H1 (cell line): ENCODE data around the gene CCDC88C. TPM values are rescaled to one million over a fixed set of nuclear protein-coding genes. Genes with fewer than 3 reads are reported as not detected.
A peak's percentile ranks its signal among the peaks of the same experiment; 100 is the strongest.

Experiments
- CTCF ChIA-PET: fragments of 300-600 bp; sonication (Branson Sonifier 250); formaldehyde crosslinking; loops from one replicate; lab custom pipeline; 2021; ENCODE audit not compliant: partially characterized antibody; lab: Charles Lee
- POLR2A ChIA-PET: fragments of 300-600 bp; sonication (Branson Sonifier 250); formaldehyde crosslinking; loops from one replicate; lab custom pipeline; 2021; ENCODE audit warnings: inconsistent platforms; ENCODE audit not compliant: partially characterized antibody; lab: Charles Lee
- DNase-seq, 2 experiments: peaks; one replicate each; pipeline versions ENCODE4 v3.0.0 to v3.0.0-alpha.2; 2010 to 2022; ENCODE audit warnings: low spot score in 2 of 2, low read depth in 1 of 2, mixed read lengths in 1 of 2
- FAIRE-seq: peaks from 2 replicates; lab custom pipeline; 2011; peaks lifted over from hg19 to GRCh38; lab: Jason Lieb, UNC
- H2AFZ ChIP-seq: 2 replicates; pipeline ENCODE4 v1.8.1; 2012; ENCODE audit warnings: low read length, inconsistent platforms
- H2AK5ac ChIP-seq: 2 replicates; pipeline ENCODE4 v1.6.1; 2013; ENCODE audit warnings: low read depth, low read length
- H2BK120ac ChIP-seq: replicated peaks from 2 replicates; pipeline ENCODE3; 2013; ENCODE audit warnings: low read depth, low read length, inconsistent platforms
- H2BK12ac ChIP-seq: 2 replicates; pipeline ENCODE4 v1.6.1; 2013; ENCODE audit warnings: low read depth, low read length
- H2BK15ac ChIP-seq: 2 replicates; pipeline ENCODE4 v1.6.1; 2013; ENCODE audit warnings: low read length
- H2BK20ac ChIP-seq: 2 replicates; pipeline ENCODE4 v1.6.1; 2013; ENCODE audit warnings: low read length
- H2BK5ac ChIP-seq: 2 replicates; pipeline ENCODE4 v1.6.1; 2013; ENCODE audit warnings: low read depth, low read length
- H3K14ac ChIP-seq: 2 replicates; pipeline ENCODE4 v1.6.1; 2013; ENCODE audit warnings: inconsistent platforms; ENCODE audit not compliant: insufficient read length
- H3K18ac ChIP-seq: 2 replicates; pipeline ENCODE4 v1.6.1; 2013; ENCODE audit warnings: low read length; ENCODE audit errors: extremely low read depth
- H3K23ac ChIP-seq: 2 replicates; pipeline ENCODE4 v1.6.1; 2013; ENCODE audit warnings: inconsistent platforms; ENCODE audit not compliant: insufficient read length
- H3K23me2 ChIP-seq: 2 replicates; pipeline ENCODE4 v1.6.1; 2013; ENCODE audit warnings: low read depth, low read length
- H3K27ac ChIP-seq: 2 replicates; pipeline ENCODE4 v1.6.1; 2011; ENCODE audit warnings: low read depth, low read length, inconsistent platforms
- H3K27me3 ChIP-seq, 4 experiments: replicated peaks in 1 of 4; 1 replicate in 1 of 4; 2 replicates in 3 of 4; pipeline versions ENCODE4 v1.6.1 to v1.8.1; 2011 to 2013; ENCODE audit warnings: low read length in 3 of 4, mild to moderate bottlenecking in 3 of 4, inconsistent platforms in 2 of 4, mixed read lengths in 2 of 4, moderate library complexity in 1 of 4; ENCODE audit not compliant: control insufficient read depth in 3 of 4, insufficient read depth in 3 of 4; ENCODE audit errors: extremely low read depth in 1 of 4
- H3K36me3 ChIP-seq, 4 experiments: 2 replicates each; pipeline versions ENCODE4 v1.6.1 to v1.8.1; 2011 to 2013; ENCODE audit warnings: mild to moderate bottlenecking in 4 of 4, low read length in 3 of 4, moderate library complexity in 2 of 4, control low read depth in 1 of 4, inconsistent platforms in 1 of 4; ENCODE audit not compliant: insufficient read depth in 4 of 4, control insufficient read depth in 2 of 4
- H3K4ac ChIP-seq: replicated peaks from 2 replicates; pipeline ENCODE3; 2013; ENCODE audit warnings: low read length, low read depth, mixed read lengths, inconsistent platforms; ENCODE audit not compliant: insufficient read length
- H3K4me1 ChIP-seq, 4 experiments: replicated peaks in 1 of 4; 1 replicate in 1 of 4; 2 replicates in 3 of 4; pipeline versions ENCODE4 v1.6.1 to v1.8.1; 2011 to 2013; ENCODE audit warnings: low read length in 3 of 4, inconsistent platforms in 2 of 4, mixed read lengths in 1 of 4; ENCODE audit not compliant: insufficient read depth in 4 of 4, control insufficient read depth in 3 of 4
- H3K4me2 ChIP-seq, 2 experiments: 2 replicates each; pipeline versions ENCODE4 v1.6.1 to v1.8.1; 2011 to 2013; ENCODE audit warnings: low read depth in 2 of 2, low read length in 2 of 2, control low read depth in 1 of 2, inconsistent platforms in 1 of 2, mild to moderate bottlenecking in 1 of 2; ENCODE audit not compliant: insufficient read depth in 1 of 2
- H3K4me3 ChIP-seq, 4 experiments: fragments of 200-600, 300-600 bp in 1 of 4; sonication (generic), shearing (Covaris generic), sonication (Bioruptor Twin) in 1 of 4; 2 replicates each; pipeline versions ENCODE4 v1.5.1 to v1.8.1; 2011 to 2016; ENCODE audit warnings: low read length in 4 of 4, low read depth in 3 of 4, control low read depth in 2 of 4, inconsistent platforms in 2 of 4, mild to moderate bottlenecking in 2 of 4, mixed read lengths in 1 of 4, moderate library complexity in 1 of 4; ENCODE audit not compliant: insufficient read depth in 2 of 4; ENCODE audit errors: extremely low read depth in 1 of 4
- H3K56ac ChIP-seq: replicated peaks from 2 replicates; pipeline ENCODE3; 2013; ENCODE audit warnings: low read depth, mild to moderate bottlenecking, mixed read lengths, low read length, inconsistent platforms; ENCODE audit not compliant: insufficient read length
- H3K79me1 ChIP-seq: 2 replicates; pipeline ENCODE4 v1.6.1; 2013; ENCODE audit warnings: low read depth, low read length, control low read depth
- H3K79me2 ChIP-seq, 2 experiments: 2 replicates each; pipeline versions ENCODE4 v1.6.1 to v1.8.1; 2012 to 2013; ENCODE audit warnings: low read length in 2 of 2, mild to moderate bottlenecking in 2 of 2, inconsistent platforms in 1 of 2; ENCODE audit not compliant: insufficient read depth in 2 of 2, control insufficient read depth in 1 of 2
- H3K9ac ChIP-seq, 4 experiments: replicated peaks in 1 of 4; 1 replicate in 1 of 4; 2 replicates in 3 of 4; pipeline versions ENCODE4 v1.6.1 to v1.8.1; 2011 to 2013; ENCODE audit warnings: low read depth in 3 of 4, low read length in 3 of 4, control low read depth in 2 of 4, mild to moderate bottlenecking in 2 of 4, moderate library complexity in 2 of 4, inconsistent platforms in 1 of 4; ENCODE audit errors: extremely low read depth in 1 of 4
- H3K9me3 ChIP-seq, 2 experiments: 2 replicates each; pipeline versions ENCODE4 v1.6.1 to v1.8.1; 2012 to 2013; ENCODE audit warnings: mild to moderate bottlenecking in 2 of 2, moderate library complexity in 2 of 2, control low read depth in 1 of 2, inconsistent platforms in 1 of 2, low read depth in 1 of 2, low read length in 1 of 2, mixed read lengths in 1 of 2; ENCODE audit not compliant: insufficient read depth in 2 of 2
- H4K20me1 ChIP-seq, 2 experiments: replicated peaks in 1 of 2; 2 replicates each; pipeline versions ENCODE3 to v1.8.1; 2011 to 2013; ENCODE audit warnings: inconsistent platforms in 2 of 2, low read length in 2 of 2, mild to moderate bottlenecking in 1 of 2; ENCODE audit not compliant: insufficient read depth in 2 of 2, control insufficient read depth in 1 of 2
- H4K5ac ChIP-seq: 2 replicates; pipeline ENCODE4 v1.6.1; 2013; ENCODE audit warnings: low read length, low read depth, mixed read lengths, inconsistent platforms; ENCODE audit not compliant: insufficient read length
- H4K8ac ChIP-seq: 2 replicates; pipeline ENCODE4 v1.8.0; 2013; ENCODE audit warnings: mild to moderate bottlenecking, moderate library complexity, low read length, inconsistent platforms; ENCODE audit not compliant: insufficient read depth; ENCODE audit errors: extremely low read depth
- H4K91ac ChIP-seq: replicated peaks from 2 replicates; pipeline ENCODE3; 2013; ENCODE audit warnings: low read length, mixed read lengths, inconsistent platforms; ENCODE audit not compliant: insufficient read length
- ASH2L ChIP-seq: fragments of 200-600, 300-600 bp; sonication (generic); IDR thresholded peaks from one replicate; pipeline ENCODE4 v1.7.1; 2017; ENCODE audit warnings: low read length
- CEBPB ChIP-seq: IDR thresholded peaks from 2 replicates; pipeline ENCODE4 v1.6.1; 2012; ENCODE audit warnings: low read depth, low read length
- CHD1 ChIP-seq: IDR thresholded peaks from 2 replicates; pipeline ENCODE4 v1.6.1; 2012; ENCODE audit warnings: low read depth, low read length, improper control_type of control experiment
- EGR1 ChIP-seq: IDR thresholded peaks from 2 replicates; pipeline ENCODE4 v1.6.1; 2011; ENCODE audit warnings: low read depth, low read length, borderline replicate concordance
- EP300 ChIP-seq, 2 experiments: IDR thresholded peaks; 1 replicate in 1 of 2; 2 replicates in 1 of 2; pipeline ENCODE4 v1.6.1; 2011 to 2012; ENCODE audit warnings: low read depth in 2 of 2, low read length in 2 of 2, mild to moderate bottlenecking in 2 of 2, borderline replicate concordance in 1 of 2, inconsistent platforms in 1 of 2, moderate library complexity in 1 of 2
- JUN ChIP-seq: IDR thresholded peaks from 2 replicates; pipeline ENCODE4 v1.6.1; 2011; ENCODE audit warnings: low read depth, mild to moderate bottlenecking, improper control_type of control experiment, low read length
- NRF1 ChIP-seq: IDR thresholded peaks from 2 replicates; pipeline ENCODE4 v1.6.1; 2011; ENCODE audit warnings: mild to moderate bottlenecking, low read depth, low read length, improper control_type of control experiment
- POLR2AphosphoS5 ChIP-seq: IDR thresholded peaks from 2 replicates; pipeline ENCODE4 v1.6.1; 2011; ENCODE audit warnings: low read depth, low read length
- SAP30 ChIP-seq: fragments of 300-600 bp; sonication (generic); IDR thresholded peaks from 2 replicates; pipeline ENCODE4 v1.7.1; 2012; ENCODE audit warnings: low read length, moderate library complexity, mild to moderate bottlenecking, inconsistent platforms; ENCODE audit not compliant: insufficient read depth, insufficient replicate concordance
- SIX5 ChIP-seq: IDR thresholded peaks from 2 replicates; pipeline ENCODE4 v1.6.1; 2011; ENCODE audit warnings: mild to moderate bottlenecking, low read depth, low read length
- SP4 ChIP-seq: IDR thresholded peaks from 2 replicates; pipeline ENCODE4 v1.6.1; 2012; ENCODE audit warnings: low read length, inconsistent platforms
- TEAD4 ChIP-seq: IDR thresholded peaks from 2 replicates; pipeline ENCODE4 v1.6.1; 2012; ENCODE audit warnings: low read depth, low read length, inconsistent platforms, mixed read lengths
- WGBS, 2 experiments: shearing (Covaris generic) in 1 of 2; methylation state at CpG; one replicate each; pipeline versions ENCODE4 v1.1.6 to v1.1.7; 2013 to 2015; ENCODE audit warnings: low lambda C conversion rate in 2 of 2, mixed read lengths in 2 of 2, inconsistent platforms in 1 of 2, low coverage in 1 of 2, missing lambda C conversion rate in 1 of 2; ENCODE audit not compliant: insufficient replicate concordance in 2 of 2, insufficient coverage in 1 of 2, insufficient read length in 1 of 2; ENCODE audit errors: extremely low coverage in 1 of 2, missing lambda C conversion rate in 1 of 2; 5-methylcytosine and 5-hydroxymethylcytosine counted together
- polyA plus RNA-seq, 7 experiments: library from polyadenylated mRNA; depleted of rRNA in 3 of 7; stranded (reverse) in 5 of 7; unstranded in 2 of 7; fragments of >200 nt in 5 of 7; fragments of 200-250 nt in 2 of 7; gene quantifications; 1 replicate in 5 of 7; 2 replicates in 1 of 7; 4 replicates in 1 of 7; pipeline versions ENCODE4 v1.2.1 to v1.2.3, GENCODE V29; 2011 to 2013; ENCODE audit warnings: missing spikeins in 2 of 7, mixed read lengths in 2 of 7
- total RNA-seq: library from RNA; stranded (reverse); fragmentation: NEBNext Ultra II Directional; extraction: Animal tissue kit (Norgen Biotek cat#: 25700); gene quantifications from 2 replicates; pipeline ENCODE4 v1.2.1, GENCODE V29; 2021
- TF ChIP-seq, protein P1 (sequence below): IDR thresholded peaks from 2 replicates; pipeline ENCODE4 v1.6.1; 2012; ENCODE audit warnings: low read length, inconsistent platforms

The CCDC88C gene
- total and polyA plus RNA-seq, 2 of the 8 experiments (the other 6 are each of a cell fraction or from before 2014, with no cell fraction given) = 10.3 to 57.7 TPM

DNA sequence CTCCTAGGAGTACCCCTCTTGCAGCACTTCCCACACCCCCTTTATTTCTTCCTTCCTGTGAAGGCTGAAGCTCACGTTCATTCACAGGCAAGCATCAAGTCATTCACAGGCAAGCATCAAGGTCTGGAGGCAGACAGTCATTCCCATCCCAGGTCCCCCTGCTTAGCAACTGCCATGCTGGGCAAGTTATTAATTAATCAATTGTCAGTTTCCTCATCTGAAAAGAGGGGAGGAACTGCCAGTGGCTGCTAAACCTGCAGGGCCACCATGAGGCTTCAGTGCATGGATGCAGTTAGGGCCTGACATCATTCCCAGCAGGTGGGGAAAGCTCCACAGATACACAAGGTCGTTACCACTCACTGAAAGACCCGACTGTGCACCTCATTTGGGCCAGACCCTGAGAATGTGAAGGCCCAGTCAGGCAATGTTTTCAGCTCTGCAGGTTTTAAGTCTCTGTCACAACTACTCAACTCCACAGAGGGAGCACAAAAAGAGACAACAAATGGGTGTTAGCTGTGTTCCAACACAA lies 88.1 kb downstream of the CCDC88C start:
- no peak overlapping the region for H3K14ac ChIP-seq
- no peak overlapping the region for H2BK15ac ChIP-seq
- 0 out of 2 replicates have a peak overlapping the region, but pooled peaks have one; percentile 49 for H2BK5ac ChIP-seq
- H2BK20ac ChIP-seq = no peak overlapping the region
- no peak overlapping the region for H2AK5ac ChIP-seq
- FAIRE-seq (no peak), DNase-seq (no peak)
- H3K18ac ChIP-seq = no peak overlapping the region
- H3K4me3 ChIP-seq = no peak overlapping the region
- no peaks in the 10 kb centered on the region for H3K79me1 ChIP-seq
- no peak overlapping the region for H4K91ac ChIP-seq
- peaks cover 2 to 8% (median 3%) of the 10 kb centered on the region in 4 experiments; a peak in 5 of 8 replicates for H3K36me3 ChIP-seq
- no peaks in the 10 kb centered on the region for H3K23me2 ChIP-seq
- ChIA-PET CTCF (interaction anchor here (0.9 to 5.5 kb wide), 12 partner anchors 9 to 426 kb away, joined by 3 to 50 read pairs (median 5); partner anchors contain the start of gene CCDC88C), POLR2A (no interaction called here)
- WGBS, 2 experiments = 73% methylated on average over 3 of the region's 3 CpGs; no CpG with 5 or more reads in 1 of the 2 experiments
- H3K4me2 ChIP-seq = no peak overlapping the region
- H3K79me2 ChIP-seq = no peaks in the 10 kb centered on the region
- H3K23ac ChIP-seq = no peak overlapping the region
- H3K4me1 ChIP-seq = no peaks in the 10 kb centered on the region
- no peak overlapping the region for H3K27ac ChIP-seq
- H3K27me3 ChIP-seq = no peaks in the 10 kb centered on the region
- H3K56ac ChIP-seq = no peak overlapping the region
- no peak overlapping the region; the same call in 1 of the 2 replicates for H4K8ac ChIP-seq
- H2AFZ ChIP-seq = no peak overlapping the region
- H2BK12ac ChIP-seq = no peak overlapping the region
- no peaks in the 10 kb centered on the region for H3K9me3 ChIP-seq
- H3K4ac ChIP-seq = no peak overlapping the region
- peaks cover 0 to 3% of the 10 kb centered on the region in 2 experiments for H4K20me1 ChIP-seq
- H2BK120ac ChIP-seq = no peak overlapping the region
- no peak overlapping the region for H4K5ac ChIP-seq
- no peak overlapping the region; a peak in 1 of 7 replicates for H3K9ac ChIP-seq
- TF ChIP-seq CHD1 (no peak), TEAD4 (no peak), NRF1 (no peak), JUN (no peak), CEBPB (no peak), SAP30 (no peak), SIX5 (no peak), EP300 (IDR thresholded peaks at IDR 0.05; ENCODE audit: borderline replicate concordance in 1 of 2, low read depth in 2 of 2, low read length in 2 of 2) (no peak), SP4 (no peak), EGR1 (no peak), ASH2L (no peak), POLR2AphosphoS5 (no peak)
- TF ChIP-seq, protein P1, sequence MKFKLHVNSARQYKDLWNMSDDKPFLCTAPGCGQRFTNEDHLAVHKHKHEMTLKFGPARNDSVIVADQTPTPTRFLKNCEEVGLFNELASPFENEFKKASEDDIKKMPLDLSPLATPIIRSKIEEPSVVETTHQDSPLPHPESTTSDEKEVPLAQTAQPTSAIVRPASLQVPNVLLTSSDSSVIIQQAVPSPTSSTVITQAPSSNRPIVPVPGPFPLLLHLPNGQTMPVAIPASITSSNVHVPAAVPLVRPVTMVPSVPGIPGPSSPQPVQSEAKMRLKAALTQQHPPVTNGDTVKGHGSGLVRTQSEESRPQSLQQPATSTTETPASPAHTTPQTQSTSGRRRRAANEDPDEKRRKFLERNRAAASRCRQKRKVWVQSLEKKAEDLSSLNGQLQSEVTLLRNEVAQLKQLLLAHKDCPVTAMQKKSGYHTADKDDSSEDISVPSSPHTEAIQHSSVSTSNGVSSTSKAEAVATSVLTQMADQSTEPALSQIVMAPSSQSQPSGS = no peak
